ENCODE results near the gene GAS6.

GAS6 gene

GRCh38 chr13:113890774-113891480 lies 27.1 kb upstream of the GAS6 start:
- Histone ChIP-seq H3K36me3 (replicated peaks) (no peaks in the 10 kb centered on the region), H3K27ac (no peak overlapping the region), H3K27me3 (replicated peaks) (no peaks in the 10 kb centered on the region), H3K4me3 (ENCODE audit: low read depth, low read length) (no peak overlapping the region)
- TF ChIP-seq CTCF (IDR thresholded peaks at IDR 0.05; ENCODE audit: low read depth, low read length, missing control alignments): no peak
- in situ Hi-C loops (cut with HindIII; ENCODE audit: low pct_ligation_motif_present, low sequenced_read_pairs): no loop called here
- no peak for DNase-seq

DNA sequence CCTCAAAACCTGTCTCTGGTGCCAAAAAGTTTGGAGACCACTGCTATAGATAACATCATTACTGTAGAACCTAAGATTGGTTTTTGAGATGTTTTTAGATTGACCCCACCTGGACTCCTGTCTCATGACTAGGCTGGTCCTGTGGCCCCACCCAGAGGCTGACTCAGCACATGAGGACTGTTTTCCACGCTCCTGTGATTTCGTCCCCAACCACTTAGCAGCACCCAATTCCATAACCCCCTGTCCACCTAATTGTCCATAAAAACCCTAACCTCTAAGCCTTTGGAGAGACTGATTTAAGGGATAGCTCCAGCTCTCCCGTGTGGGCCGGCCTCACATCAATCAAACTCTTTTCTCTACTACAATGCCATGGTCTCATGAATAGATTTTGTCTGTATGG lies 25.6 kb upstream of the GAS6 start:
- Histone ChIP-seq H3K27me3 (replicated peaks) (no peaks in the 10 kb centered on the region), H3K27ac (no peak overlapping the region), H3K4me3 (ENCODE audit: low read depth, low read length) (no peak overlapping the region), H3K36me3 (replicated peaks) (no peaks in the 10 kb centered on the region)
- TF ChIP-seq CTCF (IDR thresholded peaks at IDR 0.05; ENCODE audit: low read depth, low read length, missing control alignments): no peak
- in situ Hi-C loops (cut with HindIII; ENCODE audit: low pct_ligation_motif_present, low sequenced_read_pairs): no loop called here
- no peak for DNase-seq

- DNase-seq: no peak
- in situ Hi-C loops (cut with HindIII; ENCODE audit: low pct_ligation_motif_present, low sequenced_read_pairs): no loop called here
- Histone ChIP-seq H3K27me3 (replicated peaks) (no peaks in the 10 kb centered on the region), H3K27ac (no peak overlapping the region), H3K4me3 (ENCODE audit: low read depth, low read length) (no peak overlapping the region), H3K36me3 (replicated peaks) (no peaks in the 10 kb centered on the region)
- TF ChIP-seq CTCF (IDR thresholded peaks at IDR 0.05; ENCODE audit: low read depth, low read length, missing control alignments): no peak
Measured at GRCh38 chr13:113888701-113889330, 24.9 kb upstream of the GAS6 start.

- Histone ChIP-seq H3K36me3 (replicated peaks) (no peaks in the 10 kb centered on the region), H3K27ac (no peak overlapping the region), H3K4me3 (ENCODE audit: low read depth, low read length) (no peak overlapping the region), H3K27me3 (replicated peaks) (no peaks in the 10 kb centered on the region)
- TF ChIP-seq CTCF (IDR thresholded peaks at IDR 0.05; ENCODE audit: low read depth, low read length, missing control alignments): no peak
- in situ Hi-C loops (cut with HindIII; ENCODE audit: low pct_ligation_motif_present, low sequenced_read_pairs): no loop called here
- no peak for DNase-seq
Measured at GRCh38 chr13:113887700-113888201, 23.9 kb upstream of the GAS6 start.

DNA sequence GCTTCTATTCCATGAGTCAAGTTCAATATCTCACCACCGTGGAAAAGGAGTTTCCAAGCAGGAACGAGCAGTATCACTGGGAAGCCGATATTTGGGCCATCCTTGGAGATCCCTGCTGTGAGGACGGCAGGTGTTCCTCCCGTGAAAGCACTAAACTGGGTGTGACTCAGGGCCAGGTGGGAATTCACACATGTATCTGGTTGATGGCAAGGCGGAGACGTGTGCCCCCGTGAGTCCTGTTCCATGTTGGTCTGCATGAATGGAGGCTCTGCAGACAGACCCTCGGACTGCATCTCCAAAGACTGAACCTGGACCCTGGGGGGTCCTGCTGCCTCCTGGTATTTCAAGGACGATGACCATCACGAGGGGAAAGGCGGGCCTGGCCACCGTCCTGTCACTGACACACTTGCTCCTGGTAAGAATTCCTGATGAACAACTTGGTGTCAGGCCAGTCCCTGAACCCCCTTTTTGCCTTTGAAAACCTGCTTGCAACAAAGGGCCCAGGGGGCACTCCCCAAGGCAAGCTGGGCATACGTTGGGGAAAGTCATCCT lies 22.8 kb upstream of the GAS6 start:
- no peak for DNase-seq
- no peak for TF ChIP-seq CTCF (IDR thresholded peaks at IDR 0.05; ENCODE audit: low read depth, low read length, missing control alignments)
- H3K4me3 ChIP-seq (ENCODE audit: low read depth, low read length): no peak overlapping the region
- H3K27ac ChIP-seq: no peak overlapping the region
- no peaks in the 10 kb centered on the region for H3K36me3 ChIP-seq (replicated peaks)
- no peaks in the 10 kb centered on the region for H3K27me3 ChIP-seq (replicated peaks)
- in situ Hi-C loops (cut with HindIII; ENCODE audit: low pct_ligation_motif_present, low sequenced_read_pairs): no loop called here

Data from brain microvascular endothelial cell (primary cell).